H1 (cell line): Measurements from ENCODE around the gene CABCOCO1. TPM values are rescaled to one million over a fixed set of nuclear protein-coding genes. Genes with fewer than 3 reads are reported as not detected.

Source experiments
- ASH2L ChIP-seq: fragments of 200-600, 300-600 bp; sonication (generic); IDR thresholded peaks from one replicate; pipeline ENCODE4 v1.7.1; 2017; ENCODE audit warnings: low read length
- BCL11A ChIP-seq, 2 experiments: IDR thresholded peaks; one replicate each; pipeline ENCODE4 v1.6.1; 2011; ENCODE audit warnings: low read depth in 2 of 2, low read length in 2 of 2, mild to moderate bottlenecking in 2 of 2
- EGR1 ChIP-seq: IDR thresholded peaks from 2 replicates; pipeline ENCODE4 v1.6.1; 2011; ENCODE audit warnings: low read depth, low read length, borderline replicate concordance
- EP300 ChIP-seq, 2 experiments: IDR thresholded peaks; 1 replicate in 1 of 2; 2 replicates in 1 of 2; pipeline ENCODE4 v1.6.1; 2011 to 2012; ENCODE audit warnings: low read depth in 2 of 2, low read length in 2 of 2, mild to moderate bottlenecking in 2 of 2, borderline replicate concordance in 1 of 2, inconsistent platforms in 1 of 2, moderate library complexity in 1 of 2
- HDAC6 ChIP-seq: IDR thresholded peaks from one replicate; pipeline ENCODE4 v1.7.1; 2012; ENCODE audit warnings: low read depth, mild to moderate bottlenecking, inconsistent platforms, low read length, moderate library complexity
- KDM4A ChIP-seq: IDR thresholded peaks from one replicate; pipeline ENCODE4 v1.7.1; 2012; ENCODE audit warnings: low read depth, mild to moderate bottlenecking, moderate library complexity, low read length, inconsistent platforms; ENCODE audit not compliant: severe bottlenecking
- NANOG ChIP-seq: IDR thresholded peaks from 2 replicates; pipeline ENCODE4 v1.6.1; 2011; ENCODE audit warnings: low read length, low read depth, mild to moderate bottlenecking, inconsistent platforms; ENCODE audit not compliant: insufficient read depth, poor library complexity, severe bottlenecking
- POLR2AphosphoS5 ChIP-seq: IDR thresholded peaks from 2 replicates; pipeline ENCODE4 v1.6.1; 2011; ENCODE audit warnings: low read depth, low read length
- RNF2 ChIP-seq: fragments of 200-900, 300-1000 bp; sonication (generic); IDR thresholded peaks from 2 replicates; pipeline ENCODE4 v1.7.1; 2016; ENCODE audit warnings: borderline replicate concordance, low read depth, mild to moderate bottlenecking, antibody characterized with exemption, low read length; ENCODE audit not compliant: poor library complexity, severe bottlenecking; ENCODE audit errors: missing control alignments
- TAF7 ChIP-seq: optimal IDR thresholded peaks from 2 replicates; pipeline ENCODE3; 2011; ENCODE audit warnings: low read depth, mild to moderate bottlenecking, inconsistent platforms, low read length, moderate library complexity, borderline replicate concordance
- polyA plus RNA-seq, 7 experiments: library from polyadenylated mRNA; depleted of rRNA in 3 of 7; stranded (reverse) in 5 of 7; unstranded in 2 of 7; fragments of >200 nt in 5 of 7; fragments of 200-250 nt in 2 of 7; gene quantifications; 1 replicate in 5 of 7; 2 replicates in 1 of 7; 4 replicates in 1 of 7; pipeline versions ENCODE4 v1.2.1 to v1.2.3, GENCODE V29; 2011 to 2013; ENCODE audit warnings: missing spikeins in 2 of 7, mixed read lengths in 2 of 7
- total RNA-seq: library from RNA; stranded (reverse); fragmentation: NEBNext Ultra II Directional; extraction: Animal tissue kit (Norgen Biotek cat#: 25700); gene quantifications from 2 replicates; pipeline ENCODE4 v1.2.1, GENCODE V29; 2021

CABCOCO1 gene
- total and polyA plus RNA-seq, 2 of the 8 experiments (the other 6 are each of a cell fraction or from before 2014, with no cell fraction given): not detected

GRCh38 chr10:61623161-61623560 is 39.6 kb upstream of the CABCOCO1 start (continued):
- TF ChIP-seq EP300 (IDR thresholded peaks at IDR 0.05; ENCODE audit: borderline replicate concordance in 1 of 2, low read depth in 2 of 2, low read length in 2 of 2) (no peak), POLR2AphosphoS5 (no peak), RNF2 (no peak), TAF7 (no peak), NANOG (no peak), BCL11A (IDR thresholded peaks at IDR 0.05; ENCODE audit: low read depth in 2 of 2, low read length in 2 of 2) (no peak), ASH2L (no peak), HDAC6 (no peak), KDM4A (no peak), EGR1 (no peak)
